K562 (cell line): Measurements from ENCODE around the gene CCDC85A. TPM values are rescaled to one million over a fixed set of nuclear protein-coding genes. Genes with fewer than 3 reads are reported as not detected.

Experiments used
- ATAC-seq: fragments of 200-7000 bp; cut with Tn5 transposase; 3 replicates; pipeline ENCODE4 v1.9.1; 2020; ENCODE audit warnings: moderate library complexity
- BruUV-seq: library from RNA; stranded (reverse); fragments of 400-500 nt; replicated peaks from 2 replicates; lab custom pipeline; 2021; lab: Mats Ljungman, UMichigan
- CTCF ChIA-PET: fragments of 300-600 bp; formaldehyde crosslinking; extraction: SDS; loops from one replicate; lab custom pipeline; 2021; ENCODE audit warnings: low intra/inter-chr PET ratio; lab: Yijun Ruan, JAX
- POLR2A ChIA-PET: fragments of 300-600, 350-650 bp; sonication (Branson Sonifier 250); formaldehyde crosslinking; extraction: SDS; loops from one replicate; lab custom pipeline; 2021; ENCODE audit warnings: antibody characterized with exemption, inconsistent platforms; lab: Yijun Ruan, JAX
- DNase-seq, 4 experiments: peaks; one replicate each; pipeline versions ENCODE4 v3.0.0 to v3.0.0-alpha.2; 2011 to 2018; ENCODE audit warnings: low spot score in 3 of 4, mixed read lengths in 3 of 4; ENCODE audit errors: extremely low read depth in 1 of 4
- FAIRE-seq: peaks from 2 replicates; lab custom pipeline; 2011; peaks lifted over from hg19 to GRCh38; lab: Jason Lieb, UNC
- H2AFZ ChIP-seq: 2 replicates; pipeline ENCODE4 v1.6.0; 2011; ENCODE audit warnings: low read depth, low read length, control low read depth, inconsistent platforms
- H3K27ac ChIP-seq: fragments of 200-600 bp; 3 replicates; pipeline ENCODE4 v1.8.0; 2011; ENCODE audit warnings: low read depth, mild to moderate bottlenecking, control low read depth, inconsistent platforms, low read length, moderate library complexity, mixed read lengths; ENCODE audit errors: extremely low read depth
- H3K27me3 ChIP-seq, 2 experiments: fragments of 300-600 bp in 1 of 2; 2 replicates in 1 of 2; 3 replicates in 1 of 2; pipeline versions ENCODE4 v1.6.0 to v1.8.0; 2011; ENCODE audit warnings: inconsistent platforms in 2 of 2, low read length in 2 of 2, mild to moderate bottlenecking in 1 of 2, mixed read lengths in 1 of 2, moderate library complexity in 1 of 2; ENCODE audit not compliant: control insufficient read depth in 2 of 2, insufficient read depth in 2 of 2
- H3K36me3 ChIP-seq: fragments of 300-600 bp; 3 replicates; pipeline ENCODE4 v1.8.0; 2011; ENCODE audit warnings: mild to moderate bottlenecking, low read length, inconsistent platforms; ENCODE audit not compliant: control insufficient read depth, insufficient read depth
- H3K4me1 ChIP-seq, 2 experiments: fragments of 200-600 bp in 1 of 2; replicated peaks in 1 of 2; 2 replicates in 1 of 2; 3 replicates in 1 of 2; pipeline versions ENCODE4 v1.5.1 to v1.8.0; 2011; ENCODE audit warnings: inconsistent platforms in 2 of 2, low read length in 2 of 2, mild to moderate bottlenecking in 1 of 2, mixed read lengths in 1 of 2, moderate library complexity in 1 of 2; ENCODE audit not compliant: control insufficient read depth in 2 of 2, insufficient read depth in 2 of 2
- H3K4me2 ChIP-seq: 2 replicates; pipeline ENCODE4 v1.6.1; 2011; ENCODE audit warnings: low read length, control low read depth, inconsistent platforms, mixed read lengths; ENCODE audit not compliant: insufficient read depth
- H3K4me3 ChIP-seq: fragments of 200-600 bp; sonication (generic), shearing (Covaris generic); 2 replicates; pipeline ENCODE4 v1.5.1; 2016; ENCODE audit warnings: control low read depth, inconsistent platforms
- H3K79me2 ChIP-seq: fragments of 200-600 bp; 3 replicates; pipeline ENCODE4 v1.8.0; 2011; ENCODE audit warnings: low read length, inconsistent platforms; ENCODE audit not compliant: control insufficient read depth, insufficient read depth
- H3K9ac ChIP-seq, 2 experiments: 2 replicates each; pipeline versions ENCODE4 v1.6.0 to v1.6.1; 2011; ENCODE audit warnings: low read depth in 2 of 2, low read length in 2 of 2, control low read depth in 1 of 2, inconsistent platforms in 1 of 2, mild to moderate bottlenecking in 1 of 2, mixed read lengths in 1 of 2; ENCODE audit not compliant: insufficient read depth in 1 of 2
- H3K9me1 ChIP-seq: one replicate; pipeline ENCODE4 v1.6.0; 2011; ENCODE audit warnings: inconsistent platforms, mild to moderate bottlenecking, low read length, moderate library complexity; ENCODE audit not compliant: control insufficient read depth, insufficient read depth
- H3K9me3 ChIP-seq: replicated peaks from 2 replicates; pipeline ENCODE4 v1.5.1; 2011; ENCODE audit warnings: low read depth, low read length, inconsistent platforms; ENCODE audit not compliant: control insufficient read depth, insufficient read depth
- H4K20me1 ChIP-seq: replicated peaks from 2 replicates; pipeline ENCODE4 v1.6.1; 2011; ENCODE audit warnings: low read length, inconsistent platforms, mixed read lengths; ENCODE audit not compliant: control insufficient read depth, insufficient read depth
- ETV5 ChIP-seq: sonication (generic); formaldehyde crosslinking; IDR thresholded peaks from 2 replicates; pipeline ENCODE4 v1.4.0; 2020; ENCODE audit warnings: low read depth, mild to moderate bottlenecking, missing genetic modification reagents
- JUND ChIP-seq, 2 experiments: IDR thresholded peaks; 2 replicates in 1 of 2; 3 replicates in 1 of 2; pipeline ENCODE4 v1.6.1; 2011; ENCODE audit warnings: borderline replicate concordance in 2 of 2, low read depth in 2 of 2, low read length in 2 of 2, improper control_type of control experiment in 1 of 2, missing biosample characterization in 1 of 2, missing genetic modification characterization in 1 of 2, missing genetic modification reagents in 1 of 2
- MIER1 ChIP-seq: fragments of 450-650 bp; IDR thresholded peaks from 2 replicates; pipeline ENCODE4 v1.6.1; 2016; ENCODE audit warnings: antibody characterized with exemption, mild to moderate bottlenecking, low read depth
- NFYB ChIP-seq: IDR thresholded peaks from 2 replicates; pipeline ENCODE4 v1.6.1; 2011; ENCODE audit warnings: mild to moderate bottlenecking, moderate library complexity; ENCODE audit not compliant: insufficient read length; ENCODE audit errors: extremely low read depth
- NRF1 ChIP-seq, 2 experiments: fragments of 450-650 bp; IDR thresholded peaks in 1 of 2; conservative IDR thresholded peaks in 1 of 2; 2 replicates each; pipeline ENCODE4 v1.6.1; 2014; ENCODE audit warnings: mild to moderate bottlenecking in 2 of 2
- RAD21 ChIP-seq, 2 experiments: fragments of 250-450 bp in 1 of 2; fragments of 450-650 bp in 1 of 2; sonication (Bioruptor Pico) in 1 of 2; formaldehyde crosslinking in 1 of 2; IDR thresholded peaks in 1 of 2; conservative IDR thresholded peaks in 1 of 2; 2 replicates each; pipeline versions ENCODE4 v1.4.0 to v1.8.0; 2020 to 2022; ENCODE audit warnings: mild to moderate bottlenecking in 2 of 2, moderate library complexity in 1 of 2
- ZNF311 ChIP-seq: fragments of 250-450 bp; sonication (Bioruptor Pico); IDR thresholded peaks from 2 replicates; pipeline ENCODE4 v1.4.0; 2020; ENCODE audit warnings: mild to moderate bottlenecking, moderate library complexity
- WGBS: fragments of 100-300 bp; shearing (Covaris generic); methylation state at CpG from one replicate; pipeline ENCODE4 v1.1.6; 2016; ENCODE audit warnings: low coverage, mixed read lengths; ENCODE audit not compliant: insufficient coverage; ENCODE audit errors: missing lambda C conversion rate; 5-methylcytosine and 5-hydroxymethylcytosine counted together
- in situ Hi-C: fragments of 300-500 bp; cut with MboI; formaldehyde crosslinking; loops from 4 replicates; pipeline ENCODE4 v1.15.0; 2018; ENCODE audit warnings: inconsistent platforms, mixed read lengths
- intact Hi-C: fragments of 100-400 bp; cut with micrococcal nuclease; formaldehyde crosslinking; loops from 2 replicates; pipeline ENCODE4 v1.14.2; 2022
- polyA plus RNA-seq, 8 experiments: library from polyadenylated mRNA; depleted of rRNA in 4 of 8; stranded (reverse) in 5 of 8; unstranded in 3 of 8; fragments of >200 nt; fragmentation: Nextera tagmentation in 2 of 8; fragmentation: Illumina TruSeq in 1 of 8; extraction: Ambion mirVana in 2 of 8; extraction: Trizol in 1 of 8; gene quantifications; 2 replicates each; pipeline versions ENCODE4 v1.2.1 to v1.2.3, GENCODE V29; 2011 to 2014; ENCODE audit warnings: inconsistent platforms in 1 of 8, missing spikeins in 1 of 8
- total RNA-seq, 7 experiments: library from RNA; depleted of rRNA in 6 of 7; stranded (reverse); fragments of >200 nt in 6 of 7; fragmentation: Illumina TruSeq in 2 of 7; extraction: Trizol in 2 of 7; gene quantifications; 2 replicates each; pipeline versions ENCODE4 v1.2.1 to v1.2.3, GENCODE V29; 2011 to 2021; ENCODE audit warnings: low replicate concordance in 1 of 7
- TF ChIP-seq, protein P1 (sequence below): sonication (generic); formaldehyde crosslinking; IDR thresholded peaks from 2 replicates; pipeline ENCODE4 v1.8.1; 2023; ENCODE audit warnings: mild to moderate bottlenecking, missing genetic modification reagents

CCDC85A gene
- total and polyA plus RNA-seq, 9 of the 15 experiments (the other 6 are each of a cell fraction or from before 2014, with no cell fraction given), result 0.03 to 0.14 (median 0.10) TPM; not detected in 5

DNA sequence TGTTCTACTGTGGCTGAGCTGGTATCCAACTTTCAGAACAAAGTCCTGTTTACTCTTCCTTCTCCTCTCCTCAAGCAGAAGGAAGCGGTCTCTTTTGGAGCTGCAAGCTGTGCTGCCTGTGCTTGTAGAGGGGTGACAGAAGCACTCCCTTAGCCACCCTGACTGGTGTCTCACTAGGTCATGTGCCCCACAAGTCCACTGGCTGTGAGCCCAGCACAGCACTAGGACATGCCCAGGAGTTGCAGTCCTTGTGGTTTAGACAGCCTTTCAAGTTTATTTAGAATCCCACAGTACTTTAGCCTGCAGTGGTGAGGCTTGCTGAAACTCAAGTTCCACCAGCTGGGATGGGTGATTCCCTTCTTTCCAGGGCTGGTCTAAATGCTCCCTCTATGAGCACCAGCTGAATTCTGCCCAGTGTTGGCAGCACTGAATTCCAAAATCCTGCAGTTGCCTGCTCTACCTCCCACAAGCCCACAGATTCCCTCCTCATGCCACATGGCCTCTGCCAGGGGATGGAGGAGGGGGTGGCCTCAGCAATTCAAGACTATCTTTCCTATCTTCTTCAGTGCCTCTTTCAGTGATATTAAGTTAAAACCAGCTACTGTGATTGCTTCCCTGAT is 61.2 kb downstream of the CCDC85A start:
- Histone ChIP-seq H3K4me3 (no peak overlapping the region), H3K4me2 (no peak overlapping the region), H3K9me1 (no peaks in the 10 kb centered on the region), H3K9me3 (no peaks in the 10 kb centered on the region), H2AFZ (no peak overlapping the region), H3K36me3 (no peaks in the 10 kb centered on the region), H3K4me1 (no peaks in the 10 kb centered on the region), H3K9ac (no peak overlapping the region), H4K20me1 (no peaks in the 10 kb centered on the region), H3K79me2 (no peaks in the 10 kb centered on the region), H3K27ac (no peak overlapping the region), H3K27me3 (no peaks in the 10 kb centered on the region)
- WGBS, result 0% methylated on average over 1 of the region's 1 CpG
- in situ Hi-C loops (no loop called here), intact Hi-C loops (no loop called here)
- BruUV-seq, result no TSS peak
- TF ChIP-seq, protein P1, sequence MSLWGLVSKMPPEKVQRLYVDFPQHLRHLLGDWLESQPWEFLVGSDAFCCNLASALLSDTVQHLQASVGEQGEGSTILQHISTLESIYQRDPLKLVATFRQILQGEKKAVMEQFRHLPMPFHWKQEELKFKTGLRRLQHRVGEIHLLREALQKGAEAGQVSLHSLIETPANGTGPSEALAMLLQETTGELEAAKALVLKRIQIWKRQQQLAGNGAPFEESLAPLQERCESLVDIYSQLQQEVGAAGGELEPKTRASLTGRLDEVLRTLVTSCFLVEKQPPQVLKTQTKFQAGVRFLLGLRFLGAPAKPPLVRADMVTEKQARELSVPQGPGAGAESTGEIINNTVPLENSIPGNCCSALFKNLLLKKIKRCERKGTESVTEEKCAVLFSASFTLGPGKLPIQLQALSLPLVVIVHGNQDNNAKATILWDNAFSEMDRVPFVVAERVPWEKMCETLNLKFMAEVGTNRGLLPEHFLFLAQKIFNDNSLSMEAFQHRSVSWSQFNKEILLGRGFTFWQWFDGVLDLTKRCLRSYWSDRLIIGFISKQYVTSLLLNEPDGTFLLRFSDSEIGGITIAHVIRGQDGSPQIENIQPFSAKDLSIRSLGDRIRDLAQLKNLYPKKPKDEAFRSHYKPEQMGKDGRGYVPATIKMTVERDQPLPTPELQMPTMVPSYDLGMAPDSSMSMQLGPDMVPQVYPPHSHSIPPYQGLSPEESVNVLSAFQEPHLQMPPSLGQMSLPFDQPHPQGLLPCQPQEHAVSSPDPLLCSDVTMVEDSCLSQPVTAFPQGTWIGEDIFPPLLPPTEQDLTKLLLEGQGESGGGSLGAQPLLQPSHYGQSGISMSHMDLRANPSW (CRISPR knock-in tag), result no peak
- TF ChIP-seq JUND (IDR thresholded peaks at IDR 0.05; ENCODE audit: borderline replicate concordance, low read depth, low read length), result no peak
- no peak for TF ChIP-seq JUND (tag; IDR thresholded peaks at IDR 0.05; ENCODE audit: borderline replicate concordance, low read depth, low read length)
- TF ChIP-seq RAD21 (CRISPR knock-in tag; conservative IDR thresholded peaks at IDR 0.05 in 1 of 2, IDR thresholded peaks at IDR 0.05 in 1 of 2), result no peak
- TF ChIP-seq ZNF311 (CRISPR knock-in tag), result no peak
- no peak for TF ChIP-seq NFYB
- TF ChIP-seq NRF1 (conservative IDR thresholded peaks at IDR 0.05 in 1 of 2, IDR thresholded peaks at IDR 0.05 in 1 of 2), result no peak
- TF ChIP-seq MIER1, result no peak
- TF ChIP-seq ETV5 (CRISPR knock-in tag), result no peak
- DNase-seq (no peak), ATAC-seq (no peak), FAIRE-seq (no peak)
- CTCF ChIA-PET, result no interaction called here
- POLR2A ChIA-PET, result no interaction called here
